RWPE2 (cell line): Measurements from ENCODE around the gene PLCL1.
A peak's percentile ranks its signal among the peaks of the same experiment; 100 is the strongest.

Experiments
- ATAC-seq: fragments of 200-7000 bp; cut with Tn5 transposase; 3 replicates; pipeline ENCODE4 v1.9.1; 2021; ENCODE audit warnings: low read depth
- DNase-seq: peaks from one replicate; pipeline ENCODE4 v3.0.0-alpha.2; 2020; ENCODE audit warnings: low spot score
- H3K27ac ChIP-seq: fragments of 450-650 bp; 2 replicates; pipeline ENCODE4 v1.5.1; 2017; ENCODE audit warnings: mild to moderate bottlenecking; ENCODE audit not compliant: poor library complexity, severe bottlenecking
- H3K27me3 ChIP-seq: fragments of 250-450 bp; sonication (Bioruptor Pico); 2 replicates; pipeline ENCODE4 v1.5.1; 2021; ENCODE audit warnings: mild to moderate bottlenecking, moderate library complexity; ENCODE audit not compliant: insufficient read depth, poor library complexity, severe bottlenecking
- H3K36me3 ChIP-seq: fragments of 250-450 bp; sonication (Bioruptor Pico); 2 replicates; pipeline ENCODE4 v1.5.1; 2020; ENCODE audit warnings: low read depth, mild to moderate bottlenecking, moderate library complexity
- H3K4me1 ChIP-seq: fragments of 250-450 bp; sonication (Bioruptor Pico); 2 replicates; pipeline ENCODE4 v1.5.1; 2021; ENCODE audit warnings: mild to moderate bottlenecking, moderate library complexity; ENCODE audit not compliant: insufficient read depth, poor library complexity, severe bottlenecking
- H3K4me3 ChIP-seq: fragments of 250-450 bp; sonication (Bioruptor Pico); 2 replicates; pipeline ENCODE4 v1.5.1; 2021; ENCODE audit warnings: mild to moderate bottlenecking, moderate library complexity; ENCODE audit not compliant: severe bottlenecking
- H3K9me3 ChIP-seq: fragments of 250-450 bp; sonication (Bioruptor Pico); 2 replicates; pipeline ENCODE4 v1.5.1; 2021; ENCODE audit warnings: mild to moderate bottlenecking, moderate library complexity; ENCODE audit not compliant: severe bottlenecking
- CTCF ChIP-seq: fragments of 450-650 bp; IDR thresholded peaks from one replicate; pipeline ENCODE4 v1.5.1; 2017; ENCODE audit warnings: mild to moderate bottlenecking, moderate library complexity; ENCODE audit not compliant: poor library complexity, severe bottlenecking

The PLCL1 gene

GRCh38 chr2:197870137-197870536 lies 65.7 kb downstream of the PLCL1 start:
- Histone ChIP-seq H3K27me3 (no peaks in the 10 kb centered on the region), H3K36me3 (no peaks in the 10 kb centered on the region), H3K4me1 (no peaks in the 10 kb centered on the region), H3K4me3 (no peak overlapping the region), H3K9me3 (no peaks in the 10 kb centered on the region), H3K27ac (no peak overlapping the region)
- ATAC-seq, result no peak
- no peak for TF ChIP-seq CTCF
- DNase-seq, result no peak

GRCh38 chr2:197871780-197872456 lies 67.5 kb downstream of the PLCL1 start:
- no peak for TF ChIP-seq CTCF
- no peaks in the 10 kb centered on the region for H3K27me3 ChIP-seq
- no peak overlapping the region for H3K4me3 ChIP-seq
- DNase-seq (no peak), ATAC-seq (no peak)
- no peak overlapping the region for H3K27ac ChIP-seq
- H3K9me3 ChIP-seq, result no peaks in the 10 kb centered on the region
- H3K4me1 ChIP-seq, result no peaks in the 10 kb centered on the region
- no peaks in the 10 kb centered on the region for H3K36me3 ChIP-seq

- no peaks in the 10 kb centered on the region for H3K4me1 ChIP-seq
- no peaks in the 10 kb centered on the region for H3K9me3 ChIP-seq
- H3K27ac ChIP-seq, result no peak overlapping the region
- no peaks in the 10 kb centered on the region for H3K36me3 ChIP-seq
- no peak for DNase-seq
- no peak overlapping the region for H3K4me3 ChIP-seq
- peak; percentile 19; the same call in 1 of the 3 replicates for ATAC-seq
- no peak for TF ChIP-seq CTCF
- no peaks in the 10 kb centered on the region for H3K27me3 ChIP-seq
These were observed 68.9 kb downstream of the PLCL1 start for GRCh38 chr2:197873293-197873701.

GRCh38 chr2:197875763-197876162 lies 71.4 kb downstream of the PLCL1 start:
- ATAC-seq (no peak), DNase-seq (no peak)
- Histone ChIP-seq H3K36me3 (no peaks in the 10 kb centered on the region), H3K27me3 (no peaks in the 10 kb centered on the region), H3K4me3 (no peak overlapping the region), H3K9me3 (no peaks in the 10 kb centered on the region), H3K4me1 (no peaks in the 10 kb centered on the region), H3K27ac (no peak overlapping the region)
- TF ChIP-seq CTCF, result no peak

- Histone ChIP-seq H3K4me3 (no peak overlapping the region), H3K27me3 (no peaks in the 10 kb centered on the region), H3K36me3 (no peaks in the 10 kb centered on the region), H3K27ac (no peak overlapping the region), H3K9me3 (no peaks in the 10 kb centered on the region), H3K4me1 (no peaks in the 10 kb centered on the region)
- no peak for DNase-seq
- ATAC-seq, result no peak
- TF ChIP-seq CTCF, result no peak
These were observed 72.1 kb downstream of the PLCL1 start for GRCh38 chr2:197876524-197876923.
